ENCODE data around the gene IL18R1. TPM values are rescaled to one million over a fixed set of nuclear protein-coding genes. Genes with fewer than 3 reads are reported as not detected.
"Not testable (repeated sequence)": the region's sequence is repeated elsewhere in the genome, so short reads cannot be mapped to it uniquely, and the experiment has no call there.

Gene IL18R1
- total RNA-seq, 1 donor, result 4.7 TPM

DNA sequence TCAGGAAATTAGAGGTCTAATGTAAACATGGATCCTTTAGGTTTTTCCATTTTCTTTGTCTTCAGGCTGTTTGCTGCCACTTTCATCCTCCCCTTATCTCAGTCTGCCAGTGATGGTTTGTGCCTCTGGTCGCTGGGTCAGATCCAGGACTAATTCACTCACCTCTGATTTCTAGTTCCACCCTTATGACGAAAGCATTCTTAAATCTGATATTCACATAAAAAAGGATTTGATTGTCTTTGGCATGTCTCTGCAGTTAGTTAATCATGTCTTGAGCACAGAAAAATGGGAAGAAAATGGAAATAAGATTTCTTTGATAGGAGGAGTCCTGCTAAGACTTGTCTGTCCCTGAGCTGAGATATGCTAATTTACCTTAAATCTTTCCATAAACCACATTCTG is 39.7 kb upstream of the IL18R1 start:
- TF ChIP-seq, protein P1, sequence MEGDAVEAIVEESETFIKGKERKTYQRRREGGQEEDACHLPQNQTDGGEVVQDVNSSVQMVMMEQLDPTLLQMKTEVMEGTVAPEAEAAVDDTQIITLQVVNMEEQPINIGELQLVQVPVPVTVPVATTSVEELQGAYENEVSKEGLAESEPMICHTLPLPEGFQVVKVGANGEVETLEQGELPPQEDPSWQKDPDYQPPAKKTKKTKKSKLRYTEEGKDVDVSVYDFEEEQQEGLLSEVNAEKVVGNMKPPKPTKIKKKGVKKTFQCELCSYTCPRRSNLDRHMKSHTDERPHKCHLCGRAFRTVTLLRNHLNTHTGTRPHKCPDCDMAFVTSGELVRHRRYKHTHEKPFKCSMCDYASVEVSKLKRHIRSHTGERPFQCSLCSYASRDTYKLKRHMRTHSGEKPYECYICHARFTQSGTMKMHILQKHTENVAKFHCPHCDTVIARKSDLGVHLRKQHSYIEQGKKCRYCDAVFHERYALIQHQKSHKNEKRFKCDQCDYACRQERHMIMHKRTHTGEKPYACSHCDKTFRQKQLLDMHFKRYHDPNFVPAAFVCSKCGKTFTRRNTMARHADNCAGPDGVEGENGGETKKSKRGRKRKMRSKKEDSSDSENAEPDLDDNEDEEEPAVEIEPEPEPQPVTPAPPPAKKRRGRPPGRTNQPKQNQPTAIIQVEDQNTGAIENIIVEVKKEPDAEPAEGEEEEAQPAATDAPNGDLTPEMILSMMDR (IDR thresholded peaks at IDR 0.05; ENCODE audit: insufficient read depth, low read length), result no peak
- DNase-seq (ENCODE audit: low read depth), result no peak
- no peak overlapping the region for H3K4me3 ChIP-seq (ENCODE audit: low read depth, low read length)

- TF ChIP-seq, protein P1 (IDR thresholded peaks at IDR 0.05; ENCODE audit: insufficient read depth, low read length), result no peak
- H3K4me3 ChIP-seq (ENCODE audit: low read depth, low read length), result no peak overlapping the region
- DNase-seq (ENCODE audit: low read depth), result no peak
Observed at GRCh38 chr2:102317715-102318114, 37.9 kb upstream of the IL18R1 start.

DNA sequence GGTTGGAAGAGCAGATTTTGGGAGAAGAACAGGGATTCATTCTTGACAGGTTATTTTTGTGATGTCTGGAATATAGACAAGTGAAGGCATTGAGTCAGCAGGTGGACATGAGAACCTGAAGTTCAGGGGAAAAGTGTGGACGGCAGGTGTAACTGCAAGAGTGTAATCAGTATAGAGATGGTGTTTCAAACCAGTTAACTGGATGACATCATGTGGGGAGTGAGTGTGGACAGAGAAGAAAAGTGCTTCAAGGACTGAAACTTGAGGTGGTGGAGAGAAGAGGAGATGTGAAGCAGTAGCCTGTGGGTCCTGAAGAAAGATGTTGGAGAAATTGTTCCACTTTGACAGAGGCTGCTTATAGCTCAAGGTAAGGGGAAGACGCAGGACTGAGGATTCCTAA is 37.2 kb upstream of the IL18R1 start:
- H3K4me3 ChIP-seq (ENCODE audit: low read depth, low read length), result no peak overlapping the region
- TF ChIP-seq, protein P1 (IDR thresholded peaks at IDR 0.05; ENCODE audit: insufficient read depth, low read length), result no peak
- DNase-seq (ENCODE audit: low read depth), result no peak

- TF ChIP-seq, protein P1 (IDR thresholded peaks at IDR 0.05; ENCODE audit: insufficient read depth, low read length), result no peak
- no peak overlapping the region for H3K4me3 ChIP-seq (ENCODE audit: low read depth, low read length)
- DNase-seq (ENCODE audit: low read depth), result peak; percentile 72
Observed at GRCh38 chr2:102321941-102322719, 33.5 kb upstream of the IL18R1 start.

DNA sequence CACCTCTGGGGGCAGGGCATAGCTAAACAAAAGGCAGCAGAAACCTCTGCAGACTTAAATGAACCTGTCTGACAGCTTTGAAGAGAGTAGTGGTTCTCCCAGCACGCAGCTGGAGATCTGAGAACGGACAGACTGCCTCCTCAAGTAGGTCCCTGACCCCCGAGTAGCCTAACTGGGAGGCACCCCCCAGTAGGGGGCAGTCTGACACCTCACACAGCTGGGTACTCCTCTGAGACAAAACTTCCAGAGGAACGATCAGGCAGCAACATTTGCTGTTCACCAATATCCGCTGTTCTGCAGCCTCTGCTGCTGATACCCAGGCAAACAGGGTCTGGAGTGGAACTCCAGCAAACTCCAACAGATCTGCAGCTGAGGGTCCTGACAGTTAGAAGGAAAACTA is 30.7 kb upstream of the IL18R1 start:
- not testable (repeated sequence) for DNase-seq (ENCODE audit: low read depth); H3K4me3 ChIP-seq (ENCODE audit: low read depth, low read length)

DNA sequence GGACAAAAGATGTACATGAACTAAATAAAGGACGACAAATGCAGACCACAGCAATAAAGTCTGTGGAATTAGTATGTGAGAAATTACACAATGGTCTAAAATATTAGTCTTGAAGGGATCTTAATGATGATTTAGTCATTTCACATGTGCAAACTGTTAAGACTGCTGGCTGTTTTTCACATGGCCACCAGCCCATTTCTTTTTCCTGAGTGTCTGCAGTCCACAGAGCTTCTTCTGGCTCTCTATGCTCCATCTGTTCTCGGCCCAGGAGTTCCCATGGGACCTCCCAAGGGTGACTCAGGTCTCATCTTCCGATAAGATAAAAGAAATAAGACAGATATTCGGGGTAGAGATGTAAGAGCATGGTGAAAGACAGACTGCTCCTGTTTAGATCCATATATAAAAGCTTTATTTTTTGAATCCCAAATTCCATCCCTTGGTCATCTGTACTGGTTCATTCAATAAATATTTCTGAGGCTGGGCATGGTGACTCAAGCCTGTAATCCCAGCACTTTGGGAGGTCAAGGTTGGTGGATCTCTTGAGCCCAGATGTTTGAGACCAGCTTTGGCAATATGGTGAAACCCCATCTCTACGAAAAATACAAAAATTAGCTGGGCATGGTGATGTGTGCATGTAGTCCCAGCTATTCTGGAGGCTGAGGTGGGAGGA is 24.1 kb upstream of the IL18R1 start:
- peak; percentile 75 for DNase-seq (ENCODE audit: low read depth)
- TF ChIP-seq, protein P1 (IDR thresholded peaks at IDR 0.05; ENCODE audit: insufficient read depth, low read length), result no peak
- no peak overlapping the region for H3K4me3 ChIP-seq (ENCODE audit: low read depth, low read length)

DNA sequence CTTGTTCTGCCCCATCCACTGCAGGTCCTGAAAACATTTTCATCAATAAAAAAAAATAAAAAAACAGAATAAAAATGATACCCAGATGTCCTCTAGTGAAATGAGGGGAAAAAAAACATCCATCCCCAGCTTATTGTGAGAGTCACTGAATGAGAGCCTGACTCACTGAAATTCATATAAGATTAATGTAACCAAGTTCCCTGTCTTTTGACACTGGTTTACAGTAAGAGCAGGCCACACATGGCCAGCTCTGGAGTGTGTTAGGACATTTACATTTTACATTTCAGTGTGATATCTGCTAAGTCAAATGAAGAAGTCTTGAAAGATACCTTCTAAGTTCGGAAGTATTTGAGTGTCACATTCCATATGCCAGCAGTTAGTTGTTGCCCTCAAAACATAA is 21.1 kb upstream of the IL18R1 start:
- TF ChIP-seq, protein P1 (IDR thresholded peaks at IDR 0.05; ENCODE audit: insufficient read depth, low read length), result no peak
- H3K4me3 ChIP-seq (ENCODE audit: low read depth, low read length), result no peak overlapping the region
- DNase-seq (ENCODE audit: low read depth), result peak; percentile 32

All from fibroblast of the aortic adventitia (primary cell).